ENCODE data around the gene DIDO1.

GRCh38 chr20:62953839-62954703, 27.8 kb upstream of the DIDO1 start:
- TF ChIP-seq CTCF (conservative IDR thresholded peaks at IDR 0.05; ENCODE audit: low read depth, low read length): no peak
- TF ChIP-seq EZH2 (IDR thresholded peaks at IDR 0.05; ENCODE audit: low read length, unreplicated experiment): no peak

Data from PC-3 (cell line).